GM18505 (cell line): ENCODE results near the gene MCUR1.
"Not testable (repeated sequence)": the region's sequence is repeated elsewhere in the genome, so short reads cannot be mapped to it uniquely, and the experiment has no call there.

ENCODE experiments used
- ATAC-seq: cut with Tn5 transposase; IDR thresholded peaks from one replicate; pipeline ENCODE4 v1.9.1; 2021; ENCODE audit not compliant: unreplicated experiment
- POLR2A ChIP-seq: IDR thresholded peaks from 4 replicates; pipeline ENCODE4 v1.6.1; 2011; ENCODE audit warnings: borderline replicate concordance; ENCODE audit not compliant: insufficient read depth, insufficient read length; ENCODE audit errors: extremely low read depth

The MCUR1 gene

GRCh38 chr6:13776602-13777001, 37.8 kb downstream of the MCUR1 start:
- ATAC-seq, result no peak
- no peak for TF ChIP-seq POLR2A

- ATAC-seq, result not testable (repeated sequence)
Observed at GRCh38 chr6:13775466-13775865, 38.9 kb downstream of the MCUR1 start.

- not testable (repeated sequence) for ATAC-seq
Observed at GRCh38 chr6:13772358-13773030, 41.9 kb downstream of the MCUR1 start.

- no peak for TF ChIP-seq POLR2A
- ATAC-seq, result no peak
Observed at GRCh38 chr6:13769655-13770053, 44.7 kb downstream of the MCUR1 start.

- no peak for TF ChIP-seq POLR2A
- no peak for ATAC-seq
Observed at GRCh38 chr6:13769034-13769654, 45.2 kb downstream of the MCUR1 start.

- no peak for ATAC-seq
Observed at GRCh38 chr6:13767121-13767808, 47.1 kb downstream of the MCUR1 start.

GRCh38 chr6:13766201-13766634, 48.1 kb downstream of the MCUR1 start:
- no peak for ATAC-seq
- TF ChIP-seq POLR2A, result no peak

More at GRCh38 chr6:13767121-13767808, 47.1 kb downstream of the MCUR1 start:
- TF ChIP-seq POLR2A, result no peak

- TF ChIP-seq POLR2A, result no peak
Observed at GRCh38 chr6:13765570-13765969, 48.8 kb downstream of the MCUR1 start.

GRCh38 chr6:13764996-13765395, 49.4 kb downstream of the MCUR1 start:
- TF ChIP-seq POLR2A, result no peak
- no peak for ATAC-seq

More at GRCh38 chr6:13765570-13765969, 48.8 kb downstream of the MCUR1 start:
- ATAC-seq, result no peak

- TF ChIP-seq POLR2A, result no peak
- ATAC-seq, result no peak
Observed at GRCh38 chr6:13763740-13764381, 50.5 kb downstream of the MCUR1 start.

- TF ChIP-seq POLR2A, result no peak
- ATAC-seq, result no peak
Observed at GRCh38 chr6:13762611-13763441, 51.5 kb downstream of the MCUR1 start.

- no peak for TF ChIP-seq POLR2A
- no peak for ATAC-seq
Observed at GRCh38 chr6:13761361-13762036, 52.9 kb downstream of the MCUR1 start.
